HEK293 (cell line): ENCODE results near the gene FIBP.

ENCODE experiments used
- CTCF ChIA-PET: fragments of 350-600 bp; formaldehyde crosslinking; extraction: SDS; loops from one replicate; lab custom pipeline; 2021; ENCODE audit warnings: antibody characterized with exemption; lab: Yijun Ruan, JAX
- POLR2A ChIA-PET: fragments of 300-600 bp; formaldehyde crosslinking; extraction: SDS; loops from one replicate; lab custom pipeline; 2020; ENCODE audit warnings: antibody characterized with exemption, inconsistent platforms; lab: Yijun Ruan, JAX
- H3K27ac ChIP-seq: fragments of 200-500 bp; sonication (Bioruptor generic); 2 replicates; pipeline ENCODE4 v1.5.1; 2014; ENCODE audit warnings: low read depth, low read length, control low read depth, inconsistent platforms; ENCODE audit errors: extremely low read depth
- H3K36me3 ChIP-seq, 2 experiments: fragments of 200-500 bp in 1 of 2; sonication (Bioruptor generic) in 1 of 2; 1 replicate in 1 of 2; 2 replicates in 1 of 2; pipeline ENCODE4 v1.5.1; 2014 to 2017; ENCODE audit warnings: inconsistent platforms in 2 of 2, low read length in 2 of 2; ENCODE audit not compliant: control insufficient read depth in 2 of 2, insufficient read depth in 1 of 2
- H3K4me1 ChIP-seq: fragments of 200-500 bp; sonication (Bioruptor generic); 2 replicates; pipeline ENCODE4 v1.5.1; 2014; ENCODE audit warnings: mild to moderate bottlenecking, low read length, inconsistent platforms; ENCODE audit not compliant: control insufficient read depth, insufficient read depth
- H3K4me3 ChIP-seq: 2 replicates; pipeline ENCODE4 v1.5.1; 2011; ENCODE audit warnings: low read depth, mild to moderate bottlenecking, control low read depth, low read length, moderate library complexity
- H3K9me3 ChIP-seq: fragments of 200-500 bp; sonication (Bioruptor generic); 2 replicates; pipeline ENCODE4 v1.5.1; 2014; ENCODE audit warnings: low read depth, low read length, inconsistent platforms; ENCODE audit not compliant: control insufficient read depth, insufficient read depth
- IKZF3 ChIP-seq: fragments of 450-650 bp; IDR thresholded peaks from 2 replicates; pipeline ENCODE4 v1.5.0; 2018; ENCODE audit warnings: missing biosample characterization, mild to moderate bottlenecking, missing genetic modification characterization, moderate library complexity
- KLF8 ChIP-seq: fragments of 450-650 bp; formaldehyde crosslinking; IDR thresholded peaks from 2 replicates; pipeline ENCODE4 v1.5.1; 2016; ENCODE audit warnings: missing biosample characterization, missing genetic modification characterization
- ZFP3 ChIP-seq: fragments of 450-650 bp; formaldehyde crosslinking; IDR thresholded peaks from 2 replicates; pipeline ENCODE4 v1.5.1; 2016; ENCODE audit warnings: low read depth, missing biosample characterization, missing genetic modification characterization
- ZNF10 ChIP-seq: fragments of 450-650 bp; formaldehyde crosslinking; IDR thresholded peaks from 2 replicates; pipeline ENCODE4 v1.5.1; 2017; ENCODE audit warnings: missing biosample characterization, missing genetic modification characterization
- ZNF112 ChIP-seq: fragments of 450-650 bp; formaldehyde crosslinking; IDR thresholded peaks from 2 replicates; pipeline ENCODE4 v1.5.0; 2017; ENCODE audit warnings: missing biosample characterization, missing genetic modification characterization
- ZNF133 ChIP-seq: fragments of 450-650 bp; formaldehyde crosslinking; IDR thresholded peaks from 2 replicates; pipeline ENCODE4 v1.5.1; 2016; ENCODE audit warnings: missing biosample characterization, missing genetic modification characterization
- ZNF146 ChIP-seq: fragments of 450-650 bp; formaldehyde crosslinking; IDR thresholded peaks from 2 replicates; pipeline ENCODE4 v1.5.1; 2016; ENCODE audit warnings: missing biosample characterization, missing genetic modification characterization
- ZNF157 ChIP-seq: fragments of 450-650 bp; formaldehyde crosslinking; IDR thresholded peaks from 2 replicates; pipeline ENCODE4 v1.5.1; 2016; ENCODE audit warnings: missing biosample characterization, missing genetic modification characterization
- ZNF223 ChIP-seq: fragments of 450-650 bp; formaldehyde crosslinking; IDR thresholded peaks from 2 replicates; pipeline ENCODE4 v1.5.1; 2016; ENCODE audit warnings: missing biosample characterization, missing genetic modification characterization
- ZNF26 ChIP-seq: fragments of 450-650 bp; formaldehyde crosslinking; IDR thresholded peaks from 2 replicates; pipeline ENCODE4 v1.5.1; 2016; ENCODE audit warnings: missing biosample characterization, missing genetic modification characterization
- ZNF366 ChIP-seq: fragments of 450-650 bp; formaldehyde crosslinking; conservative IDR thresholded peaks from 2 replicates; pipeline ENCODE4 v1.5.1; 2016; ENCODE audit warnings: missing biosample characterization, missing genetic modification characterization
- ZNF510 ChIP-seq: fragments of 450-650 bp; formaldehyde crosslinking; IDR thresholded peaks from 2 replicates; pipeline ENCODE4 v1.5.1; 2018; ENCODE audit warnings: mild to moderate bottlenecking, missing genetic modification characterization, missing biosample characterization; ENCODE audit not compliant: insufficient replicate concordance
- ZNF561 ChIP-seq: fragments of 450-650 bp; IDR thresholded peaks from 2 replicates; pipeline ENCODE4 v1.5.1; 2018; ENCODE audit warnings: missing biosample characterization, missing genetic modification characterization, borderline replicate concordance
- ZNF623 ChIP-seq: fragments of 450-650 bp; formaldehyde crosslinking; IDR thresholded peaks from 2 replicates; pipeline ENCODE4 v1.5.1; 2016; ENCODE audit warnings: missing biosample characterization, missing genetic modification characterization
- ZNF785 ChIP-seq: fragments of 450-650 bp; formaldehyde crosslinking; IDR thresholded peaks from 2 replicates; pipeline ENCODE4 v1.5.1; 2016; ENCODE audit warnings: missing biosample characterization, missing genetic modification characterization
- ZNF843 ChIP-seq: fragments of 450-650 bp; formaldehyde crosslinking; IDR thresholded peaks from 2 replicates; pipeline ENCODE4 v1.5.1; 2016; ENCODE audit warnings: missing biosample characterization, missing genetic modification characterization
- ZSCAN16 ChIP-seq: fragments of 450-650 bp; formaldehyde crosslinking; IDR thresholded peaks from 2 replicates; pipeline ENCODE4 v1.5.1; 2016; ENCODE audit warnings: missing biosample characterization, missing genetic modification characterization
- TF ChIP-seq, protein P1 (sequence below): fragments of 450-650 bp; formaldehyde crosslinking; IDR thresholded peaks from 2 replicates; pipeline ENCODE4 v1.5.1; 2016; ENCODE audit warnings: missing biosample characterization, missing genetic modification characterization
- TF ChIP-seq, protein P2 (sequence below): fragments of 450-650 bp; formaldehyde crosslinking; IDR thresholded peaks from 2 replicates; pipeline ENCODE4 v1.5.1; 2016; ENCODE audit warnings: missing biosample characterization, missing genetic modification characterization
- TF ChIP-seq, protein P3 (sequence below): fragments of 450-650 bp; formaldehyde crosslinking; IDR thresholded peaks from 2 replicates; pipeline ENCODE4 v1.5.1; 2016; ENCODE audit warnings: missing biosample characterization, missing genetic modification characterization
- TF ChIP-seq, protein P4 (sequence below): IDR thresholded peaks from 2 replicates; pipeline ENCODE4 v1.6.1; 2011; ENCODE audit warnings: mild to moderate bottlenecking, low read depth, low read length, borderline replicate concordance

FIBP gene

DNA sequence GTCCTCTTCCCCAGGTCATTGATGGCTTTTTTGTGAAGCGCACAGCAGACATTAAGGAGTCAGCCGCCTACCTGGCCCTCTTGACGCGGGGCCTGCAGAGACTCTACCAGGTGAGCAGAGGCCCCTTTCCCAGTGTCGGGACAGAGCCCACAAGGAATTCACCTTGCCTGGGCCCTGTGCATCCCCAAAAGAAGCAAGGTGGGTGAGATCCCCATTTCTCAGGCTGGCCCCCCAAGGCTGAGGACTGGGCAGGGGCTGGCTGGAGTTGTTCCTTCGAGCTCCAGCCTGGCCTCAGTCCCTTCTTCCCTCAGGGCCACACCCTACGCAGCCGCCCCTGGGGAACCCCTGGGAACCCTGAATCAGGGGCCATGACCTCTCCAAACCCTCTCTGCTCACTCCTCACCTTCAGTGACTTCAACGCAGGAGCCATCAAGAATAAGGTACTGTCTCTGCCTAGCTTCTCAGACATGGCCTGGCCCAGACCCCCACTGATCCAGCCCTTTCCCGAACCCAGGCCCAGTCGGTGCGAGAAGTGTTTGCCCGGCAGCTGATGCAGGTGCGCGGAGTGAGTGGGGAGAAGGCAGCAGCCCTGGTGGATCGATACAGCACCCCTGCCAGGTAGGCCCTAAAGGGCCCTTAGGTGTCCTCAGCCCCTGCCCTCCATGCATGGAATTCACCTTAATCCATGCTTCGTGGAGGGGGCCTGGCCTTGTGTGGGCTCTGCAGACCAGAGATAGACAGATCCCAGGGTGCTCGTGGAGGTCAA lies 23.4 kb downstream of the FIBP start (continued):
- TF ChIP-seq ZNF223 (tag by site-specific recombination) (no peak), ZNF112 (tag by site-specific recombination) (no peak)
- TF ChIP-seq, all 188 proteins: peak for 0

DNA sequence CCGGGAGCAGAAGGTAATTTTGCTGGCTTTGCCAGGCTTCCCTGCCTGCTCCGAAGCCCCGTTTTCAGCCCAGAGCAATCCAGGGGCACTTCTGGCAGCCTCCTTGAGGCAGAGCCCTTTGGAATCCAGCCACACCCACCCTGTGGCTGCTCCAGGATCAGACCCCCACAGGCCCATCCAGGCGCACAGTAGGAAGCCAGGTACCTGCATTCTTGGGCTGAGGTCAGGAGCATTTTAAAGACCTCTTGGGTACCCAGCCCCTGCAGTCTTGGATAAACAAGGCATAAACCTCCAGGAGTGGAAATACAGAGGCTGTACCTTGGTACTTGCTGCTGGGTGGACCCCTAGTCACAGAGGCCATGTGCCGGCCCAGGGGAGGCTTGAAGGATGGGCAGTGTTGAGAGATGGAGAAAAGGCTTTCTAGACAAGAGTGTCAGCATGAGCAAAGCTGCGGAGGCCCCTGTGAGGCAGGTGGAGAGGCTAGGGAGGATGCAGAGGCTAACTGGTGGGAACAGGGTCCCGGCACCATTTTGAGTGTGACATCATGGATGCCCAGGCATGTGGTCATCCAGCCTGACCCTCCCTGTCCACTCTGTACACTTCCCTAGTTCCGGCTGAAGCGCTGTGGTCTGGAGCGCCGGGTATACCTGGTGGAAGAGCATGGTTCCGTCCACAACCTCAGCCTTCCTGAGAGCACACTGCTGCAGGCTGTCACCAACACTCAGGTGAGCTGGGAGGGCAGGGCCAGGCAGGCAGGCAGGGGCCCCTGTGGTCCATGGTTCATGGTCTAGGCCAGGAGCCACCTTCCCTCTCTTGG lies 24.2 kb downstream of the FIBP start:
- Histone ChIP-seq H3K4me3 (no peak overlapping the region), H3K27ac (no peak overlapping the region)
- TF ChIP-seq, protein P1, sequence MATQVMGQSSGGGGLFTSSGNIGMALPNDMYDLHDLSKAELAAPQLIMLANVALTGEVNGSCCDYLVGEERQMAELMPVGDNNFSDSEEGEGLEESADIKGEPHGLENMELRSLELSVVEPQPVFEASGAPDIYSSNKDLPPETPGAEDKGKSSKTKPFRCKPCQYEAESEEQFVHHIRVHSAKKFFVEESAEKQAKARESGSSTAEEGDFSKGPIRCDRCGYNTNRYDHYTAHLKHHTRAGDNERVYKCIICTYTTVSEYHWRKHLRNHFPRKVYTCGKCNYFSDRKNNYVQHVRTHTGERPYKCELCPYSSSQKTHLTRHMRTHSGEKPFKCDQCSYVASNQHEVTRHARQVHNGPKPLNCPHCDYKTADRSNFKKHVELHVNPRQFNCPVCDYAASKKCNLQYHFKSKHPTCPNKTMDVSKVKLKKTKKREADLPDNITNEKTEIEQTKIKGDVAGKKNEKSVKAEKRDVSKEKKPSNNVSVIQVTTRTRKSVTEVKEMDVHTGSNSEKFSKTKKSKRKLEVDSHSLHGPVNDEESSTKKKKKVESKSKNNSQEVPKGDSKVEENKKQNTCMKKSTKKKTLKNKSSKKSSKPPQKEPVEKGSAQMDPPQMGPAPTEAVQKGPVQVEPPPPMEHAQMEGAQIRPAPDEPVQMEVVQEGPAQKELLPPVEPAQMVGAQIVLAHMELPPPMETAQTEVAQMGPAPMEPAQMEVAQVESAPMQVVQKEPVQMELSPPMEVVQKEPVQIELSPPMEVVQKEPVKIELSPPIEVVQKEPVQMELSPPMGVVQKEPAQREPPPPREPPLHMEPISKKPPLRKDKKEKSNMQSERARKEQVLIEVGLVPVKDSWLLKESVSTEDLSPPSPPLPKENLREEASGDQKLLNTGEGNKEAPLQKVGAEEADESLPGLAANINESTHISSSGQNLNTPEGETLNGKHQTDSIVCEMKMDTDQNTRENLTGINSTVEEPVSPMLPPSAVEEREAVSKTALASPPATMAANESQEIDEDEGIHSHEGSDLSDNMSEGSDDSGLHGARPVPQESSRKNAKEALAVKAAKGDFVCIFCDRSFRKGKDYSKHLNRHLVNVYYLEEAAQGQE (tag by site-specific recombination), result no peak
- TF ChIP-seq IKZF3 (tag by site-specific recombination) (no peak), ZNF623 (tag by site-specific recombination) (no peak), ZNF561 (no peak), ZNF146 (tag by site-specific recombination) (no peak), ZNF843 (tag by site-specific recombination) (no peak), ZNF366 (tag by site-specific recombination) (no peak), ZNF133 (no peak), ZNF157 (tag by site-specific recombination) (no peak), KLF8 (tag by site-specific recombination) (no peak), ZSCAN16 (no peak), ZFP3 (no peak), ZNF510 (tag by site-specific recombination) (no peak), ZNF785 (tag by site-specific recombination) (no peak), ZNF26 (tag by site-specific recombination) (no peak), ZNF10 (no peak)
- TF ChIP-seq, protein P2, sequence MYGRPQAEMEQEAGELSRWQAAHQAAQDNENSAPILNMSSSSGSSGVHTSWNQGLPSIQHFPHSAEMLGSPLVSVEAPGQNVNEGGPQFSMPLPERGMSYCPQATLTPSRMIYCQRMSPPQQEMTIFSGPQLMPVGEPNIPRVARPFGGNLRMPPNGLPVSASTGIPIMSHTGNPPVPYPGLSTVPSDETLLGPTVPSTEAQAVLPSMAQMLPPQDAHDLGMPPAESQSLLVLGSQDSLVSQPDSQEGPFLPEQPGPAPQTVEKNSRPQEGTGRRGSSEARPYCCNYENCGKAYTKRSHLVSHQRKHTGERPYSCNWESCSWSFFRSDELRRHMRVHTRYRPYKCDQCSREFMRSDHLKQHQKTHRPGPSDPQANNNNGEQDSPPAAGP, result no peak
- TF ChIP-seq, protein P3, sequence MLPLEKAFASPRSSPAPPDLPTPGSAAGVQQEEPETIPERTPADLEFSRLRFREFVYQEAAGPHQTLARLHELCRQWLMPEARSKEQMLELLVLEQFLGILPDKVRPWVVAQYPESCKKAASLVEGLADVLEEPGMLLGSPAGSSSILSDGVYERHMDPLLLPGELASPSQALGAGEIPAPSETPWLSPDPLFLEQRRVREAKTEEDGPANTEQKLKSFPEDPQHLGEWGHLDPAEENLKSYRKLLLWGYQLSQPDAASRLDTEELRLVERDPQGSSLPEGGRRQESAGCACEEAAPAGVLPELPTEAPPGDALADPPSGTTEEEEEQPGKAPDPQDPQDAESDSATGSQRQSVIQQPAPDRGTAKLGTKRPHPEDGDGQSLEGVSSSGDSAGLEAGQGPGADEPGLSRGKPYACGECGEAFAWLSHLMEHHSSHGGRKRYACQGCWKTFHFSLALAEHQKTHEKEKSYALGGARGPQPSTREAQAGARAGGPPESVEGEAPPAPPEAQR (tag by site-specific recombination), result no peak
- TF ChIP-seq, protein P4, sequence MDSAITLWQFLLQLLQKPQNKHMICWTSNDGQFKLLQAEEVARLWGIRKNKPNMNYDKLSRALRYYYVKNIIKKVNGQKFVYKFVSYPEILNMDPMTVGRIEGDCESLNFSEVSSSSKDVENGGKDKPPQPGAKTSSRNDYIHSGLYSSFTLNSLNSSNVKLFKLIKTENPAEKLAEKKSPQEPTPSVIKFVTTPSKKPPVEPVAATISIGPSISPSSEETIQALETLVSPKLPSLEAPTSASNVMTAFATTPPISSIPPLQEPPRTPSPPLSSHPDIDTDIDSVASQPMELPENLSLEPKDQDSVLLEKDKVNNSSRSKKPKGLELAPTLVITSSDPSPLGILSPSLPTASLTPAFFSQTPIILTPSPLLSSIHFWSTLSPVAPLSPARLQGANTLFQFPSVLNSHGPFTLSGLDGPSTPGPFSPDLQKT, result no peak
- TF ChIP-seq, all 188 proteins: peak for 0
- peaks cover 0 to 67% of the 10 kb centered on the region in 2 experiments; a peak in 1 of 3 replicates for H3K36me3 ChIP-seq
- H3K4me1 ChIP-seq, result 0 out of 2 replicates have a peak, but pooled peaks cover 2% of the 10 kb centered on the region
- CTCF ChIA-PET, result interaction anchor here (0.6 to 6.3 kb wide), 3 partner anchors 21 to 401 kb away, joined by 3 to 118 read pairs (median 18); partner anchors contain the start of genes CCDC85B and FIBP
- H3K9me3 ChIP-seq, result no peaks in the 10 kb centered on the region
- POLR2A ChIA-PET, result no interaction called here
